Astrocyte of the spinal cord (primary cell): ENCODE results near the gene TMEM86B.
"Not testable (repeated sequence)": the region's sequence is repeated elsewhere in the genome, so short reads cannot be mapped to it uniquely, and the experiment has no call there.

Source experiments
- DNase-seq: peaks from one replicate; pipeline ENCODE4 v3.0.0; 2011; ENCODE audit warnings: low read depth, low spot score
- H3K4me3 ChIP-seq: 2 replicates; pipeline ENCODE4 v1.5.1; 2011; ENCODE audit warnings: low read depth, mild to moderate bottlenecking, low read length, moderate library complexity
- CTCF ChIP-seq: IDR thresholded peaks from 2 replicates; pipeline ENCODE4 v1.5.1; 2012; ENCODE audit warnings: low read depth, mild to moderate bottlenecking, low read length, inconsistent platforms
- in situ Hi-C: cut with HindIII; loops from 2 replicates; pipeline ENCODE4 v1.10.0; 2017; ENCODE audit warnings: low sequenced_read_pairs

The TMEM86B gene

GRCh38 chr19:55227241-55228014 lies 1.1 kb downstream of the TMEM86B start:
- in situ Hi-C loops = no loop called here
- no peak for TF ChIP-seq CTCF
- no peak for DNase-seq
- H3K4me3 ChIP-seq = no peak overlapping the region

- in situ Hi-C loops = no loop called here
- TF ChIP-seq CTCF = no peak
- no peak overlapping the region for H3K4me3 ChIP-seq
Observed at GRCh38 chr19:55226788-55227187, 1.8 kb downstream of the TMEM86B start.

GRCh38 chr19:55226273-55226672 lies 2.3 kb downstream of the TMEM86B start:
- in situ Hi-C loops = no loop called here
- H3K4me3 ChIP-seq = no peak overlapping the region
- TF ChIP-seq CTCF = no peak
- no peak for DNase-seq

More at GRCh38 chr19:55226788-55227187, 1.8 kb downstream of the TMEM86B start:
- no peak for DNase-seq

- in situ Hi-C loops = no loop called here
- DNase-seq = no peak
- H3K4me3 ChIP-seq = no peak overlapping the region
- TF ChIP-seq CTCF = no peak
Observed at GRCh38 chr19:55225415-55225958, 3.1 kb downstream of the TMEM86B start.

- DNase-seq, in situ Hi-C loops, H3K4me3 ChIP-seq: not testable (repeated sequence)
Observed at GRCh38 chr19:55224679-55225414, 3.7 kb downstream of the TMEM86B start.

- in situ Hi-C loops = no loop called here
- no peak for TF ChIP-seq CTCF
- no peak overlapping the region for H3K4me3 ChIP-seq
- DNase-seq = no peak
Observed at GRCh38 chr19:55224038-55224665, 4.4 kb downstream of the TMEM86B start.
